GM12873 (cell line): ENCODE data around the gene CUX1.

ENCODE experiments used
- CTCF ChIP-seq: IDR thresholded peaks from 2 replicates; pipeline ENCODE4 v1.5.1; 2012; ENCODE audit warnings: low read depth, mild to moderate bottlenecking, moderate library complexity, low read length, control low read depth; ENCODE audit not compliant: insufficient read depth; ENCODE audit errors: missing control alignments

The CUX1 gene

GRCh38 chr7:101816595-101817470 lies 593 bp upstream of the CUX1 start:
- no peak for TF ChIP-seq CTCF

- no peak for TF ChIP-seq CTCF
Observed at GRCh38 chr7:101818287-101819071, 1.1 kb downstream of the CUX1 start.

GRCh38 chr7:101819183-101819582 lies 1.8 kb downstream of the CUX1 start:
- no peak for TF ChIP-seq CTCF

GRCh38 chr7:101819913-101820522 lies 2.6 kb downstream of the CUX1 start:
- no peak for TF ChIP-seq CTCF

- no peak for TF ChIP-seq CTCF
Observed at GRCh38 chr7:101820703-101821102, 3.3 kb downstream of the CUX1 start.

GRCh38 chr7:101823096-101823495 lies 5.7 kb downstream of the CUX1 start:
- TF ChIP-seq CTCF = no peak

- TF ChIP-seq CTCF = no peak
Observed at GRCh38 chr7:101823596-101823995, 6.2 kb downstream of the CUX1 start.
